DND-41 (cell line): ENCODE results near the gene SLC22A16.

Source experiments
- ATAC-seq: fragments of 200-7000 bp; cut with Tn5 transposase; 3 replicates; pipeline ENCODE4 v1.9.1; 2021; ENCODE audit warnings: low read depth; ENCODE audit not compliant: insufficient read depth
- DNase-seq: peaks from one replicate; pipeline ENCODE4 v3.0.0-alpha.2; 2020
- H2AFZ ChIP-seq: 2 replicates; pipeline ENCODE4 v1.6.0; 2012; ENCODE audit warnings: low read depth, low read length
- H3K27ac ChIP-seq: 2 replicates; pipeline ENCODE4 v1.5.1; 2012; ENCODE audit warnings: low read length, inconsistent platforms
- H3K27me3 ChIP-seq: fragments of 200-600 bp; sonication (generic); 2 replicates; pipeline ENCODE4 v1.6.0; 2012; ENCODE audit warnings: low read length, mild to moderate bottlenecking, inconsistent platforms; ENCODE audit not compliant: insufficient read depth, poor library complexity
- H3K36me3 ChIP-seq: 2 replicates; pipeline ENCODE4 v1.5.1; 2012; ENCODE audit warnings: low read length, inconsistent platforms; ENCODE audit not compliant: insufficient read depth
- H3K4me1 ChIP-seq: 2 replicates; pipeline ENCODE4 v1.5.1; 2012; ENCODE audit warnings: mild to moderate bottlenecking, low read length; ENCODE audit not compliant: insufficient read depth
- H3K4me2 ChIP-seq: 2 replicates; pipeline ENCODE4 v1.6.0; 2012; ENCODE audit warnings: mild to moderate bottlenecking, moderate library complexity, low read length, inconsistent platforms; ENCODE audit not compliant: insufficient read depth
- H3K4me3 ChIP-seq, 2 experiments: fragments of 200-600 bp in 1 of 2; shearing (Covaris generic) in 1 of 2; 2 replicates each; pipeline ENCODE4 v1.5.1; 2012 to 2016; ENCODE audit warnings: inconsistent platforms in 2 of 2, low read length in 2 of 2, mild to moderate bottlenecking in 2 of 2, low read depth in 1 of 2, moderate library complexity in 1 of 2
- H3K79me2 ChIP-seq: 2 replicates; pipeline ENCODE4 v1.6.0; 2012; ENCODE audit warnings: low read length, inconsistent platforms; ENCODE audit not compliant: insufficient read depth
- H3K9ac ChIP-seq: 2 replicates; pipeline ENCODE4 v1.6.0; 2012; ENCODE audit warnings: low read depth, mild to moderate bottlenecking, inconsistent platforms, low read length, moderate library complexity
- H3K9me3 ChIP-seq: 2 replicates; pipeline ENCODE4 v1.5.1; 2012; ENCODE audit warnings: low read length, moderate library complexity, mild to moderate bottlenecking, inconsistent platforms; ENCODE audit not compliant: insufficient read depth, severe bottlenecking
- H4K20me1 ChIP-seq: 2 replicates; pipeline ENCODE4 v1.6.0; 2012; ENCODE audit warnings: low read length; ENCODE audit not compliant: insufficient read depth
- CTCF ChIP-seq: IDR thresholded peaks from 2 replicates; pipeline ENCODE4 v1.5.1; 2012; ENCODE audit warnings: borderline replicate concordance, low read length, moderate library complexity, mild to moderate bottlenecking; ENCODE audit not compliant: poor library complexity, severe bottlenecking; ENCODE audit errors: extremely low read depth
- EZH2 ChIP-seq: IDR thresholded peaks from 3 replicates; pipeline ENCODE4 v1.6.1; 2012; ENCODE audit warnings: borderline replicate concordance, low read depth, mild to moderate bottlenecking, moderate library complexity, low read length, inconsistent platforms; ENCODE audit not compliant: severe bottlenecking

SLC22A16 gene

DNA sequence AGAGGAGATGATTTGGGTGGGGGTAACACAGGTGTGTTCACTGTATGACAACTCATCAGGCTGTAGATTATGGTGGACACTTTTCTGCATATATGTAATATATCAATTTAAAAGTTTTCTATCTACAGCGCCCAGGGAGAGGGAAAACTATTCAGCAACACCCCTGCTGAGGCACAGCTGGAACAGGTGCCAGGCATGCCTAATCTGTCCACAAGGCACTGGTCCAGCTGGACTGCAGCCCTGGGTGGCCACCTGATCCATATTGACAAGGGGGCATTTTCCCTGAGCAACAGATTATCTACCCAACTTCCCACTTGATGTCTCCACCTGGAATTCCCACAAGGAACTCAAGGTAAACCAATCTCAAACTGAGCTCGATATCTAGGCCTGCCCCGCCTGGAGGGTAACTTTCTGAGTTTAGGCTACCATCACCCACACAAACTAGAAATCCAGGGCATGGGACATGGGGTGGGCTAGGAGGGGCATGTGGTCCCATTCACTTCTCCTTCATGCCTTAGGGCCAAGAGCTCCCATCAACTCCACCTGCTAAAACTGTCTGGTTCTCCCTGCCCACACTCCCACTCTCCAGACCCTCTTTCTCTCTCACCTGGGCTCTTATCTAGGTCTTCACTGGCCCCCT, 4.6 kb downstream of the SLC22A16 start:
- TF ChIP-seq CTCF (no peak), EZH2 (no peak)
- Histone ChIP-seq H3K9me3 (no peaks in the 10 kb centered on the region), H2AFZ (no peak overlapping the region), H3K27ac (no peak overlapping the region), H3K36me3 (no peaks in the 10 kb centered on the region), H4K20me1 (no peaks in the 10 kb centered on the region), H3K9ac (no peak overlapping the region), H3K79me2 (no peaks in the 10 kb centered on the region), H3K4me3 (no peak overlapping the region), H3K27me3 (no peaks in the 10 kb centered on the region), H3K4me2 (no peak overlapping the region), H3K4me1 (peaks cover 23% of the 10 kb centered on the region)
- DNase-seq = no peak
- ATAC-seq = no peak

DNA sequence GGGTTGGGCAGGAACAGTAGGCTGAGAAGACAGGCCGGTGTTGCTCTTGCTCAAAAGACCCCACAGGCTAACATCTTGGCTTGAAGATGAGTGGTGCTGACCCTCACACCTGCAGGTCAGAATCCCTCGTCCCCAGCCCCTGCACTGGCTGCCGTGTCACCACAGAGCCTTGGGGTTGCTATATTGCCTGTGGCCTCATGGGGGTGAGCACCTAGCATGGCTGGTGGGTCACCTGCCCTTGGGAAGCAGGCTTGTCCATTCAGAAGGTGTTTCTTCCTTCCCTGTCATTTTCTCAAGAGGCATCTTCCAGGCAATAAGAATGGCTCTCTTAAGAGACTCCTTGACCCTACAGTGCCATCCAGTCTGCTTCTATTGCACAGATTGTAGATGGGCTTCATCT, 7.7 kb downstream of the SLC22A16 start:
- no peak overlapping the region for H3K4me2 ChIP-seq
- DNase-seq (no peak), ATAC-seq (no peak)
- no peaks in the 10 kb centered on the region for H3K4me1 ChIP-seq
- no peaks in the 10 kb centered on the region for H3K79me2 ChIP-seq
- H3K27me3 ChIP-seq = no peaks in the 10 kb centered on the region
- H4K20me1 ChIP-seq = no peaks in the 10 kb centered on the region
- H3K27ac ChIP-seq = no peak overlapping the region
- H3K36me3 ChIP-seq = no peaks in the 10 kb centered on the region
- H2AFZ ChIP-seq = no peak overlapping the region
- H3K4me3 ChIP-seq = no peak overlapping the region
- no peaks in the 10 kb centered on the region for H3K9me3 ChIP-seq
- TF ChIP-seq EZH2 = no peak
- no peak for TF ChIP-seq CTCF
- H3K9ac ChIP-seq = no peak overlapping the region

DNA sequence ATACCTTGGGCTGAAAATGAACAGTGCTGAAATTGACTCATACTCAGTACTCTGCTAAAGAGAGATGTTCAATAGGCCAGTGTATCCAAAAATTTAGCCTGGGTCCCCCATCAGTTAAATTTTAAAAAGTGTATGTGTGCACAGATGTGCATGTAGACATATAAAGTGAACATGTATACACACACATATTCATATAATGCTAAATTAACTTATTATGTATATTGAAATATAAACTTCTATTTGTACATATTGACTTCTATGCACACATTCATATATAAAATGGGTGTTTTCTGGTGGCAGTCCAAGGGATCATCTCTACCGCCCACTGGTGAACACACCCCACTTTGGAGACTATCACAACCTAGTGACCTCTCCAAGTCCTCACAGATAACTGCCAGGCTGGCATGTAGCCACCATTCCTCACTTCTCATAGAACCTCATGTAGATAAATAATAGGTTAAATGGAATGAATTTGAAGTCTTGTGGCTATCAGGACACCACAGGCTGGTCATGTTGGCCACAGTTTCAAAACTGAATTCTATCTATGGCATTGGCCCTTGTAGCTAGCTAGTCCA, 8.8 kb downstream of the SLC22A16 start:
- no peaks in the 10 kb centered on the region for H3K36me3 ChIP-seq
- H3K4me3 ChIP-seq = no peak overlapping the region
- no peaks in the 10 kb centered on the region for H3K27me3 ChIP-seq
- TF ChIP-seq EZH2 (no peak), CTCF (no peak)
- no peaks in the 10 kb centered on the region for H3K79me2 ChIP-seq
- H3K9me3 ChIP-seq = peaks cover 9% of the 10 kb centered on the region
- ATAC-seq = no peak
- H3K4me1 ChIP-seq = no peaks in the 10 kb centered on the region
- no peak overlapping the region for H2AFZ ChIP-seq
- H3K9ac ChIP-seq = no peak overlapping the region
- H4K20me1 ChIP-seq = no peaks in the 10 kb centered on the region
- H3K27ac ChIP-seq = no peak overlapping the region
- DNase-seq = no peak
- no peak overlapping the region for H3K4me2 ChIP-seq
